Keratinocyte (primary cell): ENCODE measurements around the gene ERH. TPM values are rescaled to one million over a fixed set of nuclear protein-coding genes. Genes with fewer than 3 reads are reported as not detected.

Experiments used
- DNase-seq: peaks from one replicate; pipeline ENCODE4 v3.0.0-alpha.2; 2011; ENCODE audit warnings: low read depth, missing footprints, low spot score
- FAIRE-seq: peaks from 2 replicates; lab custom pipeline; 2011; peaks lifted over from hg19 to GRCh38; lab: Jason Lieb, UNC
- H2AFZ ChIP-seq: 2 replicates; pipeline ENCODE4 v1.6.0; 2012; ENCODE audit warnings: low read length, control low read depth, inconsistent platforms; ENCODE audit not compliant: control insufficient read depth
- H3K27ac ChIP-seq: 2 replicates; pipeline ENCODE4 v1.5.1; 2011; ENCODE audit warnings: low read length; ENCODE audit not compliant: control insufficient read depth, insufficient read depth
- H3K27me3 ChIP-seq: 3 replicates; pipeline ENCODE4 v1.6.0; 2011; ENCODE audit warnings: low read length; ENCODE audit not compliant: control insufficient read depth, insufficient read depth; ENCODE audit errors: extremely low read depth
- H3K36me3 ChIP-seq, 2 experiments: 2 replicates in 1 of 2; 3 replicates in 1 of 2; pipeline ENCODE4 v1.5.1; 2011; ENCODE audit warnings: low read length in 2 of 2, mild to moderate bottlenecking in 1 of 2; ENCODE audit not compliant: control insufficient read depth in 2 of 2, insufficient read depth in 2 of 2; ENCODE audit errors: extremely low read depth in 1 of 2
- H3K4me1 ChIP-seq: 3 replicates; pipeline ENCODE4 v1.5.1; 2011; ENCODE audit warnings: low read length; ENCODE audit not compliant: control insufficient read depth, insufficient read depth; ENCODE audit errors: extremely low read depth
- H3K4me2 ChIP-seq: 3 replicates; pipeline ENCODE4 v1.6.0; 2011; ENCODE audit warnings: low read depth, low read length; ENCODE audit not compliant: control insufficient read depth, insufficient read depth; ENCODE audit errors: extremely low read depth
- H3K4me3 ChIP-seq, 3 experiments: fragments of 200-600 bp in 1 of 3; sonication (generic) in 1 of 3; 2 replicates in 2 of 3; 3 replicates in 1 of 3; pipeline ENCODE4 v1.5.1; 2011 to 2016; ENCODE audit warnings: low read length in 3 of 3, mild to moderate bottlenecking in 3 of 3, control low read depth in 2 of 3, inconsistent platforms in 1 of 3, low read depth in 1 of 3, mixed read lengths in 1 of 3, mixed run types in 1 of 3, moderate library complexity in 1 of 3; ENCODE audit not compliant: control insufficient read depth in 2 of 3, insufficient read depth in 2 of 3; ENCODE audit errors: extremely low read depth in 1 of 3
- H3K79me2 ChIP-seq: 2 replicates; pipeline ENCODE4 v1.6.0; 2012; ENCODE audit warnings: low read length; ENCODE audit not compliant: control insufficient read depth, insufficient read depth
- H3K9ac ChIP-seq: 3 replicates; pipeline ENCODE4 v1.6.0; 2011; ENCODE audit warnings: low read length; ENCODE audit not compliant: control insufficient read depth, insufficient read depth; ENCODE audit errors: extremely low read depth
- H3K9me1 ChIP-seq: 3 replicates; pipeline ENCODE4 v1.6.0; 2011; ENCODE audit warnings: low read length; ENCODE audit not compliant: control insufficient read depth, insufficient read depth; ENCODE audit errors: extremely low read depth
- H3K9me3 ChIP-seq: 2 replicates; pipeline ENCODE4 v1.5.1; 2012; ENCODE audit warnings: low read depth, low read length; ENCODE audit not compliant: control insufficient read depth
- H4K20me1 ChIP-seq: 3 replicates; pipeline ENCODE4 v1.6.0; 2011; ENCODE audit warnings: low read length; ENCODE audit not compliant: control insufficient read depth, insufficient read depth; ENCODE audit errors: extremely low read depth
- EZH2 ChIP-seq: IDR thresholded peaks from one replicate; pipeline ENCODE4 v1.6.1; 2012; ENCODE audit warnings: inconsistent platforms, mild to moderate bottlenecking, low read length, moderate library complexity
- dilution Hi-C: fragments of 300-500 bp; cut with MboI; formaldehyde crosslinking; loops from one replicate; pipeline ENCODE4 v1.7.0; 2020; ENCODE audit warnings: low sequenced_read_pairs; ENCODE audit not compliant: extremely low pct_ligation_motif_present
- polyA plus RNA-seq, 5 experiments: library from polyadenylated mRNA; depleted of rRNA in 3 of 5; stranded (reverse) in 3 of 5; stranded (forward) in 1 of 5; unstranded in 1 of 5; fragments of >200 nt; gene quantifications; 1 replicate in 1 of 5; 2 replicates in 3 of 5; 3 replicates in 1 of 5; pipeline versions ENCODE4 v1.2.1 to v1.2.3, GENCODE V29; 2011 to 2012; ENCODE audit warnings: missing spikeins in 2 of 5, low read depth in 1 of 5, low replicate concordance in 1 of 5
- TF ChIP-seq, protein P1 (sequence below), 3 experiments: IDR thresholded peaks in 1 of 3; conservative IDR thresholded peaks in 1 of 3; optimal IDR thresholded peaks in 1 of 3; 2 replicates in 2 of 3; 3 replicates in 1 of 3; pipeline versions ENCODE3 to v1.5.1; 2011; ENCODE audit warnings: low read length in 3 of 3, mild to moderate bottlenecking in 3 of 3, moderate library complexity in 2 of 3, control low read depth in 1 of 3, inconsistent platforms in 1 of 3; ENCODE audit not compliant: insufficient read depth in 2 of 3; ENCODE audit errors: extremely low read depth in 1 of 3

Gene ERH
- polyA plus RNA-seq, 1 donor (not counting 4 experiments of a cell fraction or from before 2014, with no cell fraction given) = 256 TPM

DNA sequence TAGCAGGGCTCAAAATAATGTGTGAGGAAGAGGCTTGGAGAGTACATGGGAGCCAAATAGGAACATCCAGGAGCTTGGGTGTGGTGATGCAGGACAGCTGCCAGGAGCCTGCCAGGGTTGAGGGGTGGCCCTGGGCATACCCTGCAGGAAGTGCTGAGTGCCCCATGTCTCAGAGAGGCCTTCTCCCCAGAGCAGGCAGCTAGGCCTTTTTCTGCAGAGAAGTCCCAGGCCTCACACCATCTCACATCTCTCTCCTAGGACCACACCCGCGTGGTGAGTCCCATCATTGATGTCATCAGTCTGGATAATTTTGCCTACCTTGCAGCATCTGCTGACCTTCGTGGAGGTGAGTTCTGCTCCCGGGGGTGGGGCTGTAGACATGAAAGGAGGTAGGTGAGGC lies 66.9 kb downstream of the ERH start:
- Histone ChIP-seq H3K27me3 (peaks cover 26% of the 10 kb centered on the region), H3K36me3 (no peaks in the 10 kb centered on the region), H3K9ac (no peak overlapping the region), H3K9me1 (no peaks in the 10 kb centered on the region), H4K20me1 (no peaks in the 10 kb centered on the region), H3K27ac (no peak overlapping the region), H3K9me3 (no peaks in the 10 kb centered on the region), H2AFZ (no peak overlapping the region), H3K4me2 (no peak overlapping the region), H3K4me3 (no peak overlapping the region), H3K79me2 (no peaks in the 10 kb centered on the region), H3K4me1 (peaks cover 9% of the 10 kb centered on the region)
- TF ChIP-seq, protein P1, sequence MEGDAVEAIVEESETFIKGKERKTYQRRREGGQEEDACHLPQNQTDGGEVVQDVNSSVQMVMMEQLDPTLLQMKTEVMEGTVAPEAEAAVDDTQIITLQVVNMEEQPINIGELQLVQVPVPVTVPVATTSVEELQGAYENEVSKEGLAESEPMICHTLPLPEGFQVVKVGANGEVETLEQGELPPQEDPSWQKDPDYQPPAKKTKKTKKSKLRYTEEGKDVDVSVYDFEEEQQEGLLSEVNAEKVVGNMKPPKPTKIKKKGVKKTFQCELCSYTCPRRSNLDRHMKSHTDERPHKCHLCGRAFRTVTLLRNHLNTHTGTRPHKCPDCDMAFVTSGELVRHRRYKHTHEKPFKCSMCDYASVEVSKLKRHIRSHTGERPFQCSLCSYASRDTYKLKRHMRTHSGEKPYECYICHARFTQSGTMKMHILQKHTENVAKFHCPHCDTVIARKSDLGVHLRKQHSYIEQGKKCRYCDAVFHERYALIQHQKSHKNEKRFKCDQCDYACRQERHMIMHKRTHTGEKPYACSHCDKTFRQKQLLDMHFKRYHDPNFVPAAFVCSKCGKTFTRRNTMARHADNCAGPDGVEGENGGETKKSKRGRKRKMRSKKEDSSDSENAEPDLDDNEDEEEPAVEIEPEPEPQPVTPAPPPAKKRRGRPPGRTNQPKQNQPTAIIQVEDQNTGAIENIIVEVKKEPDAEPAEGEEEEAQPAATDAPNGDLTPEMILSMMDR (optimal IDR thresholded peaks at IDR 0.05 in 1 of 3, IDR thresholded peaks at IDR 0.05 in 1 of 3, conservative IDR thresholded peaks at IDR 0.05 in 1 of 3; ENCODE audit: extremely low read depth in 1 of 3, insufficient read depth in 2 of 3, low read length in 3 of 3) = no peak
- no peak for TF ChIP-seq EZH2
- FAIRE-seq (no peak), DNase-seq (no peak)
- dilution Hi-C loops = no loop called here

Other genes starting within 250 kb of the ERH start
- 29.5 to 41.3 TPM (median 34.7 TPM) in 3 replicates for gene DCAF5, start 245.2 kb downstream of the ERH start, polyA plus RNA-seq
- gene EXD2, start 206.8 kb downstream of the ERH start, polyA plus RNA-seq = 19.9 to 23.9 TPM (median 22.7 TPM) in 3 replicates
- 0.04 TPM in 1 of 3 replicates, not detected in the others for gene GALNT16, start 138.1 kb downstream of the ERH start, polyA plus RNA-seq
- gene SLC39A9, start 393 bp upstream of the ERH start, polyA plus RNA-seq = 58.8 to 75.2 TPM (median 70.3 TPM) in 3 replicates
- gene PLEKHD1, start 86.4 kb upstream of the ERH start, polyA plus RNA-seq = 0.01 TPM in 2 of 3 replicates, not detected in the other
- gene CCDC177, start 176.6 kb upstream of the ERH start, polyA plus RNA-seq = not detected in 3 replicates
- gene SUSD6, start 213.3 kb upstream of the ERH start, polyA plus RNA-seq = 10.5 to 12.8 TPM (median 12.0 TPM) in 3 replicates